IMR-90 (cell line): Measurements from ENCODE around the gene MEN1. TPM values are rescaled to one million over a fixed set of nuclear protein-coding genes. Genes with fewer than 3 reads are reported as not detected.

Experiments used
- ATAC-seq: fragments of 200-7000 bp; cut with Tn5 transposase; 2 replicates; pipeline ENCODE4 v1.9.1; 2020; ENCODE audit warnings: low read depth, mild to moderate bottlenecking, moderate library complexity
- BruUV-seq: library from RNA; stranded (reverse); fragments of 400-500 nt; replicated peaks from 2 replicates; lab custom pipeline; 2021; lab: Mats Ljungman, UMichigan
- CTCF ChIA-PET: fragments of 300-600 bp; formaldehyde crosslinking; extraction: SDS; loops from one replicate; lab custom pipeline; 2021; ENCODE audit warnings: antibody characterized with exemption; lab: Yijun Ruan, JAX
- POLR2A ChIA-PET: fragments of 300-600 bp; sonication (Branson Sonifier 250); formaldehyde crosslinking; loops from one replicate; lab custom pipeline; 2022; ENCODE audit warnings: antibody characterized with exemption; ENCODE audit not compliant: unreplicated experiment; lab: Charles Lee
- DNase-seq: peaks from one replicate; pipeline ENCODE4 v3.0.0; 2013
- H2AFZ ChIP-seq: replicated peaks from 2 replicates; pipeline ENCODE3; 2013; ENCODE audit warnings: low read length, mild to moderate bottlenecking; ENCODE audit not compliant: poor library complexity
- H2AK5ac ChIP-seq: 2 replicates; pipeline ENCODE4 v1.6.1; 2013; ENCODE audit warnings: low read depth, low read length, inconsistent platforms
- H2AK9ac ChIP-seq: replicated peaks from 2 replicates; pipeline ENCODE3; 2013; ENCODE audit warnings: mild to moderate bottlenecking, low read depth, low read length, moderate library complexity; ENCODE audit not compliant: poor library complexity
- H2BK120ac ChIP-seq: 2 replicates; pipeline ENCODE4 v1.6.1; 2013; ENCODE audit warnings: low read depth, low read length, inconsistent platforms
- H2BK15ac ChIP-seq: 3 replicates; pipeline ENCODE4 v1.6.1; 2013; ENCODE audit warnings: low read depth, low read length, inconsistent platforms
- H2BK20ac ChIP-seq: 2 replicates; pipeline ENCODE4 v1.6.1; 2013; ENCODE audit warnings: low read depth, mild to moderate bottlenecking, inconsistent platforms, low read length, moderate library complexity
- H2BK5ac ChIP-seq: 2 replicates; pipeline ENCODE4 v1.6.1; 2013; ENCODE audit warnings: mild to moderate bottlenecking, low read depth, low read length, inconsistent platforms; ENCODE audit not compliant: poor library complexity, severe bottlenecking
- H3K14ac ChIP-seq: replicated peaks from 2 replicates; pipeline ENCODE4 v1.6.1; 2013; ENCODE audit warnings: low read depth, low read length, inconsistent platforms
- H3K18ac ChIP-seq: 2 replicates; pipeline ENCODE4 v1.6.1; 2013; ENCODE audit warnings: low read depth, low read length, control low read depth
- H3K23ac ChIP-seq: 2 replicates; pipeline ENCODE4 v1.6.1; 2013; ENCODE audit warnings: low read depth, low read length, inconsistent platforms
- H3K27ac ChIP-seq: 2 replicates; pipeline ENCODE4 v1.5.1; 2013; ENCODE audit warnings: mild to moderate bottlenecking, control low read depth, low read length; ENCODE audit not compliant: insufficient read depth
- H3K27me3 ChIP-seq: 2 replicates; pipeline ENCODE4 v1.6.1; 2013; ENCODE audit warnings: low read length; ENCODE audit not compliant: control insufficient read depth, insufficient read depth
- H3K36me3 ChIP-seq: 2 replicates; pipeline ENCODE4 v1.6.1; 2013; ENCODE audit warnings: low read length, mixed read lengths; ENCODE audit not compliant: control insufficient read depth, insufficient read depth
- H3K4ac ChIP-seq: 2 replicates; pipeline ENCODE4 v1.6.1; 2013; ENCODE audit warnings: low read depth, low read length, inconsistent platforms
- H3K4me1 ChIP-seq: 2 replicates; pipeline ENCODE4 v1.6.1; 2013; ENCODE audit warnings: low read length, mixed read lengths; ENCODE audit not compliant: control insufficient read depth, insufficient read depth
- H3K4me2 ChIP-seq: 2 replicates; pipeline ENCODE4 v1.6.1; 2013; ENCODE audit warnings: low read depth, mild to moderate bottlenecking, control low read depth, low read length, moderate library complexity
- H3K4me3 ChIP-seq: 2 replicates; pipeline ENCODE4 v1.5.1; 2013; ENCODE audit warnings: low read depth, mild to moderate bottlenecking, control low read depth, low read length, moderate library complexity; ENCODE audit not compliant: insufficient read depth
- H3K56ac ChIP-seq: 2 replicates; pipeline ENCODE4 v1.6.1; 2013; ENCODE audit warnings: low read length, inconsistent platforms; ENCODE audit not compliant: insufficient read depth; ENCODE audit errors: extremely low read depth
- H3K79me1 ChIP-seq, 2 experiments: 2 replicates each; pipeline ENCODE4 v1.6.1; 2013; ENCODE audit warnings: low read length in 2 of 2, inconsistent platforms in 1 of 2, low read depth in 1 of 2
- H3K9ac ChIP-seq: 2 replicates; pipeline ENCODE4 v1.6.1; 2013; ENCODE audit warnings: low read depth, low read length, control low read depth
- H3K9me1 ChIP-seq: 2 replicates; pipeline ENCODE4 v1.6.1; 2013; ENCODE audit warnings: low read length, inconsistent platforms; ENCODE audit not compliant: insufficient read depth
- H3K9me3 ChIP-seq: 2 replicates; pipeline ENCODE4 v1.6.1; 2013; ENCODE audit warnings: low read length; ENCODE audit not compliant: control insufficient read depth, insufficient read depth
- H4K20me1 ChIP-seq: 2 replicates; pipeline ENCODE4 v1.6.1; 2013; ENCODE audit warnings: low read length, inconsistent platforms; ENCODE audit not compliant: insufficient read depth
- H4K5ac ChIP-seq: 2 replicates; pipeline ENCODE4 v1.6.1; 2013; ENCODE audit warnings: mild to moderate bottlenecking, low read depth, low read length, control low read depth
- H4K8ac ChIP-seq, 2 experiments: 2 replicates each; pipeline ENCODE4 v1.6.1; 2013; ENCODE audit warnings: low read depth in 2 of 2, low read length in 2 of 2, control low read depth in 1 of 2, inconsistent platforms in 1 of 2
- H4K91ac ChIP-seq: 2 replicates; pipeline ENCODE4 v1.6.1; 2013; ENCODE audit warnings: low read depth, low read length, inconsistent platforms; ENCODE audit not compliant: insufficient read depth
- BHLHE40 ChIP-seq: fragments of 150-350 bp; IDR thresholded peaks from 2 replicates; pipeline ENCODE4 v1.6.1; 2016; ENCODE audit warnings: mild to moderate bottlenecking, low read depth, low read length
- CEBPB ChIP-seq: IDR thresholded peaks from 2 replicates; pipeline ENCODE4 v1.6.1; 2012; ENCODE audit warnings: low read depth, low read length, improper control_type of control experiment
- FOS ChIP-seq: fragments of 150-350 bp; IDR thresholded peaks from 2 replicates; pipeline ENCODE4 v1.6.1; 2016; ENCODE audit warnings: low read depth, low read length
- MAFK ChIP-seq: IDR thresholded peaks from 2 replicates; pipeline ENCODE4 v1.6.1; 2012; ENCODE audit warnings: low read depth, low read length, improper control_type of control experiment
- MXI1 ChIP-seq: IDR thresholded peaks from 2 replicates; pipeline ENCODE4 v1.6.1; 2012; ENCODE audit warnings: low read depth, mild to moderate bottlenecking, low read length, moderate library complexity, borderline replicate concordance
- NFE2L2 ChIP-seq: fragments of 150-350 bp; IDR thresholded peaks from 2 replicates; pipeline ENCODE4 v1.6.1; 2016; ENCODE audit warnings: low read depth, mild to moderate bottlenecking, low read length
- POLR2A ChIP-seq: IDR thresholded peaks from 2 replicates; pipeline ENCODE4 v1.6.1; 2012; ENCODE audit warnings: mild to moderate bottlenecking, low read depth, low read length
- RAD21 ChIP-seq: IDR thresholded peaks from 2 replicates; pipeline ENCODE4 v1.6.1; 2012; ENCODE audit warnings: low read length, improper control_type of control experiment
- WGBS, 2 experiments: methylation state at CpG; one replicate each; pipeline versions ENCODE4 v1.1.5 to v1.1.7; 2013; ENCODE audit warnings: missing lambda C conversion rate in 2 of 2; ENCODE audit not compliant: insufficient read length in 1 of 2; ENCODE audit errors: extremely low coverage in 2 of 2; 5-methylcytosine and 5-hydroxymethylcytosine counted together
- dilution Hi-C: fragments of 300-500 bp; cut with HindIII; formaldehyde crosslinking; loops from one replicate; pipeline ENCODE4 v1.14.3; 2018; ENCODE audit warnings: low sequenced_read_pairs; ENCODE audit not compliant: unreplicated experiment
- in situ Hi-C: fragments of 300-500 bp; cut with MboI; formaldehyde crosslinking; loops from 3 replicates; pipeline ENCODE4 v1.14.3; 2019; ENCODE audit warnings: low sequenced_read_pairs, inconsistent platforms, mixed read lengths
- intact Hi-C: fragments of 100-400 bp; cut with micrococcal nuclease; formaldehyde crosslinking; loops from 2 replicates; pipeline ENCODE4 v1.10.0; 2022
- polyA plus RNA-seq, 3 experiments: library from polyadenylated mRNA; depleted of rRNA; stranded (reverse); fragments of >200 nt; gene quantifications; 2 replicates each; pipeline ENCODE4 v1.2.3, GENCODE V29; 2012; ENCODE audit warnings: low replicate concordance in 1 of 3
- total RNA-seq: library from RNA; depleted of rRNA; stranded (reverse); fragments of >200 nt; gene quantifications from 2 replicates; pipeline ENCODE4 v1.2.3, GENCODE V29; 2012
- TF ChIP-seq, protein P1 (sequence below): fragments of 150-350 bp; IDR thresholded peaks from 2 replicates; pipeline ENCODE4 v1.6.1; 2017; ENCODE audit warnings: mild to moderate bottlenecking, antibody characterized with exemption, low read length, low read depth

The MEN1 gene
- total and polyA plus RNA-seq, 2 of the 4 experiments (the other 2 are of a cell fraction) = 8.8 to 35.7 TPM

DNA sequence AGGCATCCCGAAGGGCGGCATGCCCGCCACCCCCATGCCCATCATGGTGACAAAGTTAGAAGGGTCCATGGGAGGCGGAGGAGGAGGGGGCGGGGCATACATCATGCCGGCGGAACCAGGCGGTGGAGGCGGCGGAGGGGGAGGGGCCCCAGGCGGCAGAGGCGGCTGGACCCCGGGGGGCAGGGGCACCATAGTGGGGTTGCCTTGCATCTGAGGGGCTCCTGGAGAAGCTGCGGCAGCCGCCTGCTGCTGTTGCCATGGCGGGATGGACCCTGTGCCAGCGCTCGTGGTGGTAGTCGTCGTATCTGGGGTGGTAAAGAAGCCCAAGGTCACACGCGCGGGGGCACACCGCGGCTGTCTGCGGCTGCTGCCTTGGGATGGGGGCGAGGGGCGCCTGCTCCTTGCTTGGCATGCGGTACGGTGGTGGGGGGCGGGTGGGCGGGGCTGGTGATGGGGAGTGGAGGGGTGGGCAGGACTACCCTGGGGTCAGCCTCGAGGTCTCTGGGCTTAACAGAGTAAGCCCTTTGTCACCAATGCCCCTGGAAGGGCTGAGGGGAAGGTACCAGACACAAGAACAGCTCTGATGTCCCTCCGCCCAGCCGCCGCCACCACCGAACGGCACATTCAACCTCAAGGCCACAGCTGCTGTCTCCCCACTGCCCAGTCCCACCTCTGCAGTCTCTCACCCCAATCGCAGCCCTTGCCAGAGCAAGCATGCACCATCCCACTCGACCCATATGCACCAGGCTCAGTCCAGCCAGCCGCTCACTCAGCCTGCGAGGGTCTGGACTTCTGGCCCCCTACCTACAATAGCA lies 44.3 kb downstream of the MEN1 start:
- no peak for TF ChIP-seq MXI1
- TF ChIP-seq MAFK = no peak
- TF ChIP-seq RAD21 = no peak
- TF ChIP-seq POLR2A = no peak
- TF ChIP-seq BHLHE40 = no peak
- no peak for TF ChIP-seq NFE2L2
- TF ChIP-seq CEBPB = no peak
- no peak for TF ChIP-seq FOS
- TF ChIP-seq, protein P1, sequence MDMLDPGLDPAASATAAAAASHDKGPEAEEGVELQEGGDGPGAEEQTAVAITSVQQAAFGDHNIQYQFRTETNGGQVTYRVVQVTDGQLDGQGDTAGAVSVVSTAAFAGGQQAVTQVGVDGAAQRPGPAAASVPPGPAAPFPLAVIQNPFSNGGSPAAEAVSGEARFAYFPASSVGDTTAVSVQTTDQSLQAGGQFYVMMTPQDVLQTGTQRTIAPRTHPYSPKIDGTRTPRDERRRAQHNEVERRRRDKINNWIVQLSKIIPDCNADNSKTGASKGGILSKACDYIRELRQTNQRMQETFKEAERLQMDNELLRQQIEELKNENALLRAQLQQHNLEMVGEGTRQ = no peak
- intact Hi-C loops = loop anchor here (2.0 kb wide), 1 partner anchor 77 kb away; no protein-coding TSS in a partner anchor
- H3K4me1 ChIP-seq = peaks cover 13% of the 10 kb centered on the region
- H2BK5ac ChIP-seq = no peak overlapping the region
- H3K4ac ChIP-seq = no peak overlapping the region
- no peak overlapping the region for H2BK20ac ChIP-seq
- no peak overlapping the region for H3K4me2 ChIP-seq
- no peak overlapping the region for H3K23ac ChIP-seq
- ATAC-seq (no peak), DNase-seq (no peak)
- H3K27me3 ChIP-seq = no peaks in the 10 kb centered on the region
- H3K56ac ChIP-seq = no peak overlapping the region
- no peak overlapping the region for H2AFZ ChIP-seq
- ChIA-PET POLR2A (no interaction called here), CTCF (no interaction called here)
- H2BK15ac ChIP-seq = no peak overlapping the region
- H4K8ac ChIP-seq = no peak overlapping the region
- no peak overlapping the region for H3K18ac ChIP-seq
- no peaks in the 10 kb centered on the region for H3K9me3 ChIP-seq
- peaks cover 14% of the 10 kb centered on the region; the same call in 1 of the 2 replicates for H3K9me1 ChIP-seq
- no peak overlapping the region for H3K14ac ChIP-seq
- H3K27ac ChIP-seq = no peak overlapping the region
- no peak overlapping the region for H4K5ac ChIP-seq
- no peak overlapping the region for H2AK9ac ChIP-seq
- peaks cover 42 to 85% of the 10 kb centered on the region in 2 experiments for H3K79me1 ChIP-seq
- in situ Hi-C loops = no loop called here
- WGBS, 2 experiments = 87% methylated on average over 9 of the region's 42 CpGs; no CpG with 5 or more reads in 1 of the 2 experiments
- no peak overlapping the region for H4K91ac ChIP-seq
- dilution Hi-C loops = no loop called here
- H4K20me1 ChIP-seq = peaks cover 79% of the 10 kb centered on the region
- H3K36me3 ChIP-seq = peaks cover 86% of the 10 kb centered on the region
- H3K4me3 ChIP-seq = no peak overlapping the region
- H3K9ac ChIP-seq = no peak overlapping the region
- H2AK5ac ChIP-seq = no peak overlapping the region
- BruUV-seq = no TSS peak
- H2BK120ac ChIP-seq = no peak overlapping the region
